Activated naive CD4-positive, alpha-beta T cell treated with anti-CD3 and anti-CD28 coated beads for 36 hours (primary cell): Measurements from ENCODE around the gene ANKRD6. TPM values are rescaled to one million over a fixed set of nuclear protein-coding genes. Genes with fewer than 3 reads are reported as not detected.

Source experiments
- CTCF ChIA-PET: fragments of 350-600 bp; sonication (Branson Sonifier 250); formaldehyde crosslinking; loops from one replicate; lab custom pipeline; 2021; ENCODE audit warnings: antibody characterized with exemption; lab: Charles Lee
- DNase-seq: peaks from one replicate; pipeline ENCODE4 v3.0.0-alpha.2; 2020
- H3K27ac Mint-ChIP-seq: one replicate; pipeline ENCODE4 v1.8.0; 2021; ENCODE audit warnings: mild to moderate bottlenecking, mixed read lengths
- H3K27me3 Mint-ChIP-seq: one replicate; pipeline ENCODE4 v1.8.0; 2021; ENCODE audit warnings: low read depth, mixed read lengths
- H3K36me3 Mint-ChIP-seq: one replicate; pipeline ENCODE4 v1.8.0; 2021; ENCODE audit warnings: low read depth, mixed read lengths
- H3K4me1 Mint-ChIP-seq: one replicate; pipeline ENCODE4 v1.8.0; 2021; ENCODE audit warnings: low read depth, mixed read lengths
- H3K4me3 Mint-ChIP-seq: one replicate; pipeline ENCODE4 v1.8.0; 2021; ENCODE audit warnings: mild to moderate bottlenecking, moderate library complexity, mixed read lengths
- H3K9me3 Mint-ChIP-seq: one replicate; pipeline ENCODE4 v1.8.0; 2021; ENCODE audit warnings: mixed read lengths
- intact Hi-C: fragments of 100-400 bp; cut with micrococcal nuclease; formaldehyde crosslinking; loops from one replicate; pipeline ENCODE4 v1.15.1; 2023
- total RNA-seq, 2 experiments: library from RNA; stranded (reverse); gene quantifications; one replicate each; pipeline ENCODE4 v1.2.3, GENCODE V29; 2021

The ANKRD6 gene
- total RNA-seq, 2 experiments from 2014 or later, result 1.5 to 1.6 TPM

- H3K4me1 Mint-ChIP-seq, result peaks cover 18% of the 10 kb centered on the region
- no peak overlapping the region for H3K4me3 Mint-ChIP-seq
- H3K36me3 Mint-ChIP-seq, result no peaks in the 10 kb centered on the region
- H3K27ac Mint-ChIP-seq, result no peak overlapping the region
- CTCF ChIA-PET, result interaction anchor here (1.8 to 5.0 kb wide), 2 partner anchors 12 to 166 kb away, joined by 5 to 34 read pairs; partner anchors contain the start of gene ANKRD6
- intact Hi-C loops, result loop anchor here (2.0 to 5.0 kb wide), 2 partner anchors 41 to 231 kb away; partner anchors contain the start of gene LYRM2
- H3K9me3 Mint-ChIP-seq, result no peaks in the 10 kb centered on the region
- H3K27me3 Mint-ChIP-seq, result no peaks in the 10 kb centered on the region
- peak; percentile 7 for DNase-seq
These were observed 165.0 kb downstream of the ANKRD6 start for GRCh38 chr6:89597988-89598387.

- intact Hi-C loops, result loop anchor here (5.0 kb wide), 1 partner anchor 232 kb away; no protein-coding TSS in a partner anchor
- CTCF ChIA-PET, result interaction anchor here (0.6 to 5.0 kb wide), 4 partner anchors 11 to 167 kb away, joined by 3 to 34 read pairs (median 3); no protein-coding TSS in a partner anchor
- no peaks in the 10 kb centered on the region for H3K36me3 Mint-ChIP-seq
These were observed 166.8 kb downstream of the ANKRD6 start for GRCh38 chr6:89599727-89600126.

GRCh38 chr6:89602166-89602565 is 169.2 kb downstream of the ANKRD6 start:
- Mint-ChIP-seq H3K9me3 (no peaks in the 10 kb centered on the region), H3K27me3 (no peaks in the 10 kb centered on the region), H3K4me1 (peaks cover 3% of the 10 kb centered on the region), H3K27ac (no peak overlapping the region), H3K36me3 (no peaks in the 10 kb centered on the region), H3K4me3 (no peak overlapping the region)
- intact Hi-C loops, result no loop called here
- no peak for DNase-seq
- CTCF ChIA-PET, result no interaction called here

More at GRCh38 chr6:89599727-89600126, 166.8 kb downstream of the ANKRD6 start:
- H3K4me1 Mint-ChIP-seq, result peaks cover 18% of the 10 kb centered on the region
- no peaks in the 10 kb centered on the region for H3K27me3 Mint-ChIP-seq
- H3K4me3 Mint-ChIP-seq, result no peak overlapping the region
- no peaks in the 10 kb centered on the region for H3K9me3 Mint-ChIP-seq
- H3K27ac Mint-ChIP-seq, result no peak overlapping the region
- DNase-seq, result no peak

- Mint-ChIP-seq H3K27me3 (no peaks in the 10 kb centered on the region), H3K36me3 (no peaks in the 10 kb centered on the region), H3K4me3 (no peak overlapping the region), H3K4me1 (no peaks in the 10 kb centered on the region), H3K9me3 (no peaks in the 10 kb centered on the region), H3K27ac (no peak overlapping the region)
- intact Hi-C loops, result no loop called here
- CTCF ChIA-PET, result interaction anchor here (0.7 kb wide), 1 partner anchor 8 kb away, joined by 4 read pairs; no protein-coding TSS in a partner anchor
- no peak for DNase-seq
These were observed 171.7 kb downstream of the ANKRD6 start for GRCh38 chr6:89604653-89605052.

- no peaks in the 10 kb centered on the region for H3K36me3 Mint-ChIP-seq
- intact Hi-C loops, result no loop called here
- H3K4me1 Mint-ChIP-seq, result no peaks in the 10 kb centered on the region
- CTCF ChIA-PET, result interaction anchor here (1.2 kb wide), 1 partner anchor 234 kb away, joined by 3 read pairs; no protein-coding TSS in a partner anchor
- no peak overlapping the region for H3K4me3 Mint-ChIP-seq
- no peak for DNase-seq
- no peaks in the 10 kb centered on the region for H3K9me3 Mint-ChIP-seq
- H3K27ac Mint-ChIP-seq, result no peak overlapping the region
- H3K27me3 Mint-ChIP-seq, result no peaks in the 10 kb centered on the region
These were observed 172.9 kb downstream of the ANKRD6 start for GRCh38 chr6:89605861-89606260.

GRCh38 chr6:89610149-89610642 is 177.2 kb downstream of the ANKRD6 start:
- Mint-ChIP-seq H3K4me1 (no peaks in the 10 kb centered on the region), H3K27me3 (no peaks in the 10 kb centered on the region), H3K36me3 (no peaks in the 10 kb centered on the region), H3K4me3 (no peak overlapping the region), H3K27ac (no peak overlapping the region), H3K9me3 (no peaks in the 10 kb centered on the region)
- peak; percentile 84 for DNase-seq
- intact Hi-C loops, result loop anchor here (1.0 to 10.0 kb wide), 4 partner anchors 177 to 628 kb away; partner anchors contain the start of gene ANKRD6
- CTCF ChIA-PET, result interaction anchor here (0.7 to 5.6 kb wide), 19 partner anchors 12 to 309 kb away, joined by 3 to 43 read pairs (median 4); partner anchors contain the start of genes ANKRD6 and LYRM2

GRCh38 chr6:89611666-89612065 is 178.7 kb downstream of the ANKRD6 start:
- no peaks in the 10 kb centered on the region for H3K4me1 Mint-ChIP-seq
- H3K27ac Mint-ChIP-seq, result no peak overlapping the region
- H3K9me3 Mint-ChIP-seq, result no peaks in the 10 kb centered on the region
- CTCF ChIA-PET, result interaction anchor here (1.0 to 5.6 kb wide), 4 partner anchors 13 to 255 kb away, joined by 4 to 43 read pairs (median 20); partner anchors contain the start of gene ANKRD6
- no peak for DNase-seq
- H3K4me3 Mint-ChIP-seq, result no peak overlapping the region
- intact Hi-C loops, result loop anchor here (10.0 kb wide), 1 partner anchor 487 kb away; no protein-coding TSS in a partner anchor
- H3K27me3 Mint-ChIP-seq, result no peaks in the 10 kb centered on the region
- no peaks in the 10 kb centered on the region for H3K36me3 Mint-ChIP-seq

GRCh38 chr6:89612121-89612520 is 179.2 kb downstream of the ANKRD6 start:
- H3K36me3 Mint-ChIP-seq, result no peaks in the 10 kb centered on the region
- H3K27me3 Mint-ChIP-seq, result no peaks in the 10 kb centered on the region
- no peak overlapping the region for H3K4me3 Mint-ChIP-seq
- H3K27ac Mint-ChIP-seq, result no peak overlapping the region
- no peak for DNase-seq
- CTCF ChIA-PET, result interaction anchor here (1.3 to 5.6 kb wide), 5 partner anchors 14 to 244 kb away, joined by 3 to 43 read pairs (median 11); partner anchors contain the start of gene ANKRD6
- no peaks in the 10 kb centered on the region for H3K9me3 Mint-ChIP-seq
- no peaks in the 10 kb centered on the region for H3K4me1 Mint-ChIP-seq
- intact Hi-C loops, result loop anchor here (10.0 kb wide), 1 partner anchor 487 kb away; no protein-coding TSS in a partner anchor

GRCh38 chr6:89613790-89614189 is 180.8 kb downstream of the ANKRD6 start:
- H3K27me3 Mint-ChIP-seq, result no peaks in the 10 kb centered on the region
- intact Hi-C loops, result loop anchor here (10.0 kb wide), 1 partner anchor 489 kb away; no protein-coding TSS in a partner anchor
- CTCF ChIA-PET, result interaction anchor here (1.1 to 1.9 kb wide), 3 partner anchors 182 to 248 kb away, joined by 4 to 11 read pairs (median 10); no protein-coding TSS in a partner anchor

GRCh38 chr6:89615882-89616281 is 182.9 kb downstream of the ANKRD6 start:
- CTCF ChIA-PET, result no interaction called here
- no peaks in the 10 kb centered on the region for H3K27me3 Mint-ChIP-seq
- H3K4me1 Mint-ChIP-seq, result no peaks in the 10 kb centered on the region
- H3K9me3 Mint-ChIP-seq, result no peaks in the 10 kb centered on the region
- no peaks in the 10 kb centered on the region for H3K36me3 Mint-ChIP-seq
- H3K4me3 Mint-ChIP-seq, result no peak overlapping the region
- DNase-seq, result no peak
- intact Hi-C loops, result loop anchor here (10.0 kb wide), 1 partner anchor 491 kb away; no protein-coding TSS in a partner anchor
- H3K27ac Mint-ChIP-seq, result no peak overlapping the region

More at GRCh38 chr6:89613790-89614189, 180.8 kb downstream of the ANKRD6 start:
- H3K9me3 Mint-ChIP-seq, result no peaks in the 10 kb centered on the region
- no peak overlapping the region for H3K4me3 Mint-ChIP-seq
- H3K27ac Mint-ChIP-seq, result no peak overlapping the region
- H3K4me1 Mint-ChIP-seq, result no peaks in the 10 kb centered on the region
- DNase-seq, result no peak
- H3K36me3 Mint-ChIP-seq, result no peaks in the 10 kb centered on the region

- H3K9me3 Mint-ChIP-seq, result no peaks in the 10 kb centered on the region
- no peaks in the 10 kb centered on the region for H3K4me1 Mint-ChIP-seq
- no peaks in the 10 kb centered on the region for H3K36me3 Mint-ChIP-seq
- no peak overlapping the region for H3K27ac Mint-ChIP-seq
- CTCF ChIA-PET, result interaction anchor here (1.7 kb wide), 1 partner anchor 184 kb away, joined by 4 read pairs; the partner anchor contains the start of gene ANKRD6
- intact Hi-C loops, result loop anchor here (10.0 kb wide), 1 partner anchor 492 kb away; no protein-coding TSS in a partner anchor
- no peak for DNase-seq
- H3K27me3 Mint-ChIP-seq, result no peaks in the 10 kb centered on the region
- no peak overlapping the region for H3K4me3 Mint-ChIP-seq
These were observed 183.6 kb downstream of the ANKRD6 start for GRCh38 chr6:89616531-89616930.

- CTCF ChIA-PET, result interaction anchor here (0.6 to 1.7 kb wide), 2 partner anchors 27 to 186 kb away, joined by 3 to 4 read pairs; partner anchors contain the start of gene ANKRD6
- Mint-ChIP-seq H3K36me3 (no peaks in the 10 kb centered on the region), H3K4me1 (no peaks in the 10 kb centered on the region), H3K9me3 (no peaks in the 10 kb centered on the region), H3K27ac (no peak overlapping the region), H3K27me3 (no peaks in the 10 kb centered on the region), H3K4me3 (no peak overlapping the region)
- no peak for DNase-seq
- intact Hi-C loops, result loop anchor here (10.0 kb wide), 1 partner anchor 493 kb away; no protein-coding TSS in a partner anchor
These were observed 185.1 kb downstream of the ANKRD6 start for GRCh38 chr6:89618026-89618425.
